Ureter (tissue), 1 donor: Measurements from ENCODE around the gene CLASP1. TPM values are rescaled to one million over a fixed set of nuclear protein-coding genes. Genes with fewer than 3 reads are reported as not detected.
"Not testable (repeated sequence)": the region's sequence is repeated elsewhere in the genome, so short reads cannot be mapped to it uniquely, and the experiment has no call there.

Experiments
- DNase-seq: peaks from one replicate; pipeline ENCODE4 v3.0.0-alpha.2; 2020; ENCODE audit warnings: low spot score
- total RNA-seq: library from RNA; stranded (reverse); gene quantifications from one replicate; pipeline ENCODE4 v1.2.4, GENCODE V29; 2023
- donor health status: DM: yes; HTN: yes; CAD: no.

CLASP1 gene
- total RNA-seq, 1 donor from 2014 or later = 74.8 TPM

GRCh38 chr2:121374412-121375075 lies 274.7 kb downstream of the CLASP1 start:
- not testable (repeated sequence) for DNase-seq

GRCh38 chr2:121372721-121373353 lies 276.4 kb downstream of the CLASP1 start:
- no peak for DNase-seq

- no peak for DNase-seq
Observed at GRCh38 chr2:121372082-121372481, 277.2 kb downstream of the CLASP1 start.

GRCh38 chr2:121368836-121369235 lies 280.4 kb downstream of the CLASP1 start:
- DNase-seq = no peak

GRCh38 chr2:121368155-121368554 lies 281.1 kb downstream of the CLASP1 start:
- DNase-seq = no peak

- no peak for DNase-seq
Observed at GRCh38 chr2:121367246-121367900, 281.9 kb downstream of the CLASP1 start.

GRCh38 chr2:121366040-121366439 lies 283.2 kb downstream of the CLASP1 start:
- no peak for DNase-seq

- DNase-seq = no peak
Observed at GRCh38 chr2:121365061-121365460, 284.2 kb downstream of the CLASP1 start.

- DNase-seq = no peak
Observed at GRCh38 chr2:121363632-121364420, 285.4 kb downstream of the CLASP1 start.

- no peak for DNase-seq
Observed at GRCh38 chr2:121362774-121363173, 286.5 kb downstream of the CLASP1 start.

- DNase-seq = no peak
Observed at GRCh38 chr2:121362226-121362625, 287.0 kb downstream of the CLASP1 start.

GRCh38 chr2:121360566-121361300 lies 288.5 kb downstream of the CLASP1 start:
- DNase-seq = no peak

- DNase-seq = no peak
Observed at GRCh38 chr2:121359716-121360565, 289.3 kb downstream of the CLASP1 start.

GRCh38 chr2:121359170-121359569 lies 290.1 kb downstream of the CLASP1 start:
- no peak for DNase-seq

- DNase-seq = no peak
Observed at GRCh38 chr2:121358291-121358690, 291.0 kb downstream of the CLASP1 start.

- DNase-seq = peak; percentile 53
Observed at GRCh38 chr2:121356058-121356640, 293.1 kb downstream of the CLASP1 start.

GRCh38 chr2:121355488-121355887 lies 293.8 kb downstream of the CLASP1 start:
- peak; percentile 74 for DNase-seq

GRCh38 chr2:121351521-121352318 lies 297.5 kb downstream of the CLASP1 start:
- DNase-seq = no peak

- no peak for DNase-seq
Observed at GRCh38 chr2:121350890-121351289, 298.4 kb downstream of the CLASP1 start.
